GM23338 (cell line): ENCODE measurements around the gene ZFYVE26. TPM values are rescaled to one million over a fixed set of nuclear protein-coding genes. Genes with fewer than 3 reads are reported as not detected.

ENCODE experiments used
- ATAC-seq: fragments of 200-7000 bp; cut with Tn5 transposase; 3 replicates; pipeline ENCODE4 v1.9.1; 2020
- DNase-seq: peaks from one replicate; pipeline ENCODE4 v3.0.0-alpha.2; 2015; ENCODE audit warnings: low spot score
- H2AFZ ChIP-seq: fragments of 200-600 bp; sonication (generic); 2 replicates; pipeline ENCODE4 v1.8.0; 2016; ENCODE audit warnings: antibody characterized with exemption, mild to moderate bottlenecking, moderate library complexity
- H3F3A ChIP-seq: fragments of 200-600 bp; sonication (generic); replicated peaks from 2 replicates; pipeline ENCODE4 v1.8.0; 2017; ENCODE audit warnings: antibody characterized with exemption, mixed run types, low read depth
- H3K27ac ChIP-seq: fragments of 200-600 bp; sonication (generic); 2 replicates; pipeline ENCODE4 v1.6.1; 2016; ENCODE audit warnings: low read depth
- H3K27me3 ChIP-seq: fragments of 200-600 bp; sonication (generic); 2 replicates; pipeline ENCODE4 v1.8.0; 2016; ENCODE audit warnings: mild to moderate bottlenecking, mixed run types, moderate library complexity; ENCODE audit not compliant: insufficient read depth
- H3K36me3 ChIP-seq: fragments of 200-600 bp; sonication (generic); 2 replicates; pipeline ENCODE4 v1.8.0; 2016; ENCODE audit warnings: mild to moderate bottlenecking; ENCODE audit not compliant: insufficient read depth
- H3K4me1 ChIP-seq: fragments of 200-600 bp; sonication (generic); 2 replicates; pipeline ENCODE4 v1.8.0; 2016; ENCODE audit warnings: mild to moderate bottlenecking, moderate library complexity; ENCODE audit not compliant: insufficient read depth
- H3K4me2 ChIP-seq: fragments of 200-600 bp; sonication (generic); 2 replicates; pipeline ENCODE4 v1.7.1; 2017; ENCODE audit warnings: mixed run types
- H3K4me3 ChIP-seq: fragments of 200-600 bp; sonication (generic); 2 replicates; pipeline ENCODE4 v1.6.1; 2016; ENCODE audit warnings: mixed run types
- H3K79me2 ChIP-seq: fragments of 200-600 bp; sonication (generic); replicated peaks from 2 replicates; pipeline ENCODE4 v1.8.0; 2017; ENCODE audit warnings: mild to moderate bottlenecking; ENCODE audit not compliant: insufficient read depth
- H3K9me2 ChIP-seq: fragments of 200-600 bp; sonication (generic); 2 replicates; pipeline ENCODE4 v1.8.0; 2017; ENCODE audit not compliant: insufficient read depth
- H4K20me1 ChIP-seq: fragments of 200-600 bp; sonication (generic); replicated peaks from 2 replicates; pipeline ENCODE4 v1.8.0; 2017; ENCODE audit warnings: mild to moderate bottlenecking; ENCODE audit not compliant: insufficient read depth
- H3K27ac Mint-ChIP-seq: 2 replicates; pipeline ENCODE4 v1.8.0; 2020; ENCODE audit warnings: inconsistent platforms, mild to moderate bottlenecking, moderate library complexity, mixed read lengths
- H3K27me3 Mint-ChIP-seq: 3 replicates; pipeline ENCODE4 v1.8.0; 2022; ENCODE audit warnings: low read depth, mild to moderate bottlenecking, moderate library complexity, mixed read lengths, inconsistent platforms; ENCODE audit not compliant: insufficient read depth, poor library complexity
- H3K36me3 Mint-ChIP-seq: 3 replicates; pipeline ENCODE4 v1.8.0; 2021; ENCODE audit warnings: low read depth, mild to moderate bottlenecking, inconsistent platforms, moderate library complexity, mixed read lengths
- H3K4me1 Mint-ChIP-seq: 3 replicates; pipeline ENCODE4 v1.8.0; 2020; ENCODE audit warnings: mild to moderate bottlenecking, inconsistent platforms, mixed read lengths
- H3K4me3 Mint-ChIP-seq: 3 replicates; pipeline ENCODE4 v1.8.0; 2021; ENCODE audit warnings: moderate library complexity, mild to moderate bottlenecking, inconsistent platforms, mixed read lengths
- H3K9me3 Mint-ChIP-seq: 3 replicates; pipeline ENCODE4 v1.8.0; 2020; ENCODE audit warnings: moderate library complexity, mild to moderate bottlenecking, inconsistent platforms, mixed read lengths
- CREB1 ChIP-seq: fragments of 250-450 bp; sonication (Bioruptor Pico); IDR thresholded peaks from 2 replicates; pipeline ENCODE4 v1.5.0; 2020; ENCODE audit warnings: low read depth, mild to moderate bottlenecking, moderate library complexity
- CTCF ChIP-seq, 2 experiments: fragments of 200-600 bp in 1 of 2; sonication (generic) in 1 of 2; conservative IDR thresholded peaks; 2 replicates each; pipeline versions ENCODE4 v1.5.1 to v1.6.1; 2016 to 2017; ENCODE audit warnings: antibody characterized with exemption in 2 of 2, low read depth in 2 of 2, mild to moderate bottlenecking in 2 of 2, moderate library complexity in 1 of 2
- EZH2 ChIP-seq: fragments of 200-600 bp; sonication (generic); IDR thresholded peaks from one replicate; pipeline ENCODE4 v1.8.0; 2017; ENCODE audit warnings: antibody characterized with exemption, mild to moderate bottlenecking, low read depth; ENCODE audit not compliant: unreplicated experiment
- JUNB ChIP-seq: IDR thresholded peaks from one replicate; pipeline ENCODE4 v1.6.1; 2016; ENCODE audit warnings: antibody characterized with exemption; ENCODE audit not compliant: unreplicated experiment
- NANOG ChIP-seq: IDR thresholded peaks from 2 replicates; pipeline ENCODE4 v1.6.1; 2016; ENCODE audit warnings: antibody characterized with exemption, borderline replicate concordance
- POLR2AphosphoS5 ChIP-seq: IDR thresholded peaks from 2 replicates; pipeline ENCODE4 v1.6.1; 2016; ENCODE audit warnings: antibody characterized with exemption, low read depth
- ZNF331 ChIP-seq: fragments of 250-450 bp; sonication (Bioruptor Pico); IDR thresholded peaks from 2 replicates; pipeline ENCODE4 v1.5.0; 2020; ENCODE audit warnings: low read depth, mild to moderate bottlenecking, moderate library complexity
- polyA plus RNA-seq: library from polyadenylated mRNA; unstranded; fragments of >200 nt; fragmentation: Nextera tagmentation; extraction: Ambion mirVana; gene quantifications from 2 replicates; pipeline ENCODE4 v1.2.1, GENCODE V29; 2016
- total RNA-seq: library from RNA; depleted of rRNA; stranded (reverse); fragments of >200 nt; shearing (Covaris generic); gene quantifications from 2 replicates; pipeline ENCODE4 v1.2.3, GENCODE V29; 2014
- TF ChIP-seq, protein P1 (sequence below): fragments of 250-450 bp; sonication (Bioruptor Pico); IDR thresholded peaks from 2 replicates; pipeline ENCODE4 v1.5.0; 2020; ENCODE audit warnings: mild to moderate bottlenecking, moderate library complexity

Gene ZFYVE26
- total and polyA plus RNA-seq, 2 experiments from 2014 or later = 5.6 to 36.0 TPM

DNA sequence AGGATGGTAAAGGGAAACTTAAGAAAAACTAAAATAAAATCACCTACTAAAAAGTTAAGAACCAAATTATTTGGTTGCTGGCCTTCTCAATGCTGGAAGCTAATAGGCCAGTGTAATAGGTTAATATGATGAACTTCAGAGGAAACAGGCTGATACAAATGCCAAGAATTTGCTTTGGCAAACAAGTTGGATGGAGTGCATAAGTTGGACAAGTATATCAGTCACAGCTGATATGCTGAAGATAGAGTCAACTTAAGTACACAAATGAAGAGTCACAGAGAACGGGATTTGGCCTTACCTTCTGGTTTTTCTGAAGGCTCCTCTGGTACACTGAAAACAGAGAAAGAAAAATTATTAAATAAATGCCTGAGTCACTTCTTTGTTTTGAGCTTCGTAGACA, 48.2 kb downstream of the ZFYVE26 start (continued):
- TF ChIP-seq, protein P1, sequence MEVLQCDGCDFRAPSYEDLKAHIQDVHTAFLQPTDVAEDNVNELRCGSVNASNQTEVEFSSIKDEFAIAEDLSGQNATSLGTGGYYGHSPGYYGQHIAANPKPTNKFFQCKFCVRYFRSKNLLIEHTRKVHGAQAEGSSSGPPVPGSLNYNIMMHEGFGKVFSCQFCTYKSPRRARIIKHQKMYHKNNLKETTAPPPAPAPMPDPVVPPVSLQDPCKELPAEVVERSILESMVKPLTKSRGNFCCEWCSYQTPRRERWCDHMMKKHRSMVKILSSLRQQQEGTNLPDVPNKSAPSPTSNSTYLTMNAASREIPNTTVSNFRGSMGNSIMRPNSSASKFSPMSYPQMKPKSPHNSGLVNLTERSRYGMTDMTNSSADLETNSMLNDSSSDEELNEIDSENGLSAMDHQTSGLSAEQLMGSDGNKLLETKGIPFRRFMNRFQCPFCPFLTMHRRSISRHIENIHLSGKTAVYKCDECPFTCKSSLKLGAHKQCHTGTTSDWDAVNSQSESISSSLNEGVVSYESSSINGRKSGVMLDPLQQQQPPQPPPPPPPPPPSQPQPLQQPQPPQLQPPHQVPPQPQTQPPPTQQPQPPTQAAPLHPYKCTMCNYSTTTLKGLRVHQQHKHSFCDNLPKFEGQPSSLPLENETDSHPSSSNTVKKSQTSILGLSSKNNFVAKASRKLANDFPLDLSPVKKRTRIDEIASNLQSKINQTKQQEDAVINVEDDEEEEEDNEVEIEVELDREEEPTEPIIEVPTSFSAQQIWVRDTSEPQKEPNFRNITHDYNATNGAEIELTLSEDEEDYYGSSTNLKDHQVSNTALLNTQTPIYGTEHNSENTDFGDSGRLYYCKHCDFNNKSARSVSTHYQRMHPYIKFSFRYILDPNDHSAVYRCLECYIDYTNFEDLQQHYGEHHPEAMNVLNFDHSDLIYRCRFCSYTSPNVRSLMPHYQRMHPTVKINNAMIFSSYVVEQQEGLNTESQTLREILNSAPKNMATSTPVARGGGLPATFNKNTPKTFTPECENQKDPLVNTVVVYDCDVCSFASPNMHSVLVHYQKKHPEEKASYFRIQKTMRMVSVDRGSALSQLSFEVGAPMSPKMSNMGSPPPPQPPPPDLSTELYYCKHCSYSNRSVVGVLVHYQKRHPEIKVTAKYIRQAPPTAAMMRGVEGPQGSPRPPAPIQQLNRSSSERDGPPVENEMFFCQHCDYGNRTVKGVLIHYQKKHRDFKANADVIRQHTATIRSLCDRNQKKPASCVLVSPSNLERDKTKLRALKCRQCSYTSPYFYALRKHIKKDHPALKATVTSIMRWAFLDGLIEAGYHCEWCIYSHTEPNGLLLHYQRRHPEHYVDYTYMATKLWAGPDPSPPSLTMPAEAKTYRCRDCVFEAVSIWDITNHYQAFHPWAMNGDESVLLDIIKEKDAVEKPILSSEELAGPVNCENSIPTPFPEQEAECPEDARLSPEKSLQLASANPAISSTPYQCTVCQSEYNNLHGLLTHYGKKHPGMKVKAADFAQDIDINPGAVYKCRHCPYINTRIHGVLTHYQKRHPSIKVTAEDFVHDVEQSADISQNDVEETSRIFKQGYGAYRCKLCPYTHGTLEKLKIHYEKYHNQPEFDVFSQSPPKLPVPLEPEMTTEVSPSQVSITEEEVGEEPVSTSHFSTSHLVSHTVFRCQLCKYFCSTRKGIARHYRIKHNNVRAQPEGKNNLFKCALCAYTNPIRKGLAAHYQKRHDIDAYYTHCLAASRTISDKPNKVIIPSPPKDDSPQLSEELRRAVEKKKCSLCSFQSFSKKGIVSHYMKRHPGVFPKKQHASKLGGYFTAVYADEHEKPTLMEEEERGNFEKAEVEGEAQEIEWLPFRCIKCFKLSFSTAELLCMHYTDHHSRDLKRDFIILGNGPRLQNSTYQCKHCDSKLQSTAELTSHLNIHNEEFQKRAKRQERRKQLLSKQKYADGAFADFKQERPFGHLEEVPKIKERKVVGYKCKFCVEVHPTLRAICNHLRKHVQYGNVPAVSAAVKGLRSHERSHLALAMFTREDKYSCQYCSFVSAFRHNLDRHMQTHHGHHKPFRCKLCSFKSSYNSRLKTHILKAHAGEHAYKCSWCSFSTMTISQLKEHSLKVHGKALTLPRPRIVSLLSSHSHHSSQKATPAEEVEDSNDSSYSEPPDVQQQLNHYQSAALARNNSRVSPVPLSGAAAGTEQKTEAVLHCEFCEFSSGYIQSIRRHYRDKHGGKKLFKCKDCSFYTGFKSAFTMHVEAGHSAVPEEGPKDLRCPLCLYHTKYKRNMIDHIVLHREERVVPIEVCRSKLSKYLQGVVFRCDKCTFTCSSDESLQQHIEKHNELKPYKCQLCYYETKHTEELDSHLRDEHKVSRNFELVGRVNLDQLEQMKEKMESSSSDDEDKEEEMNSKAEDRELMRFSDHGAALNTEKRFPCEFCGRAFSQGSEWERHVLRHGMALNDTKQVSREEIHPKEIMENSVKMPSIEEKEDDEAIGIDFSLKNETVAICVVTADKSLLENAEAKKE (CRISPR knock-in tag) = no peak
- no peak for TF ChIP-seq CREB1 (CRISPR knock-in tag)
- no peak for TF ChIP-seq ZNF331 (CRISPR knock-in tag)
- no peak for TF ChIP-seq JUNB

GRCh38 chr14:67766035-67766680, 50.2 kb downstream of the ZFYVE26 start:
- no peaks in the 10 kb centered on the region for H3K9me2 ChIP-seq
- Mint-ChIP-seq H3K27me3 (no peaks in the 10 kb centered on the region), H3K36me3 (peaks cover 49% of the 10 kb centered on the region), H3K27ac (no peak overlapping the region), H3K4me3 (no peak overlapping the region), H3K4me1 (no peaks in the 10 kb centered on the region), H3K9me3 (no peaks in the 10 kb centered on the region)
- H4K20me1 ChIP-seq = no peaks in the 10 kb centered on the region
- H3K27ac ChIP-seq = no peak overlapping the region
- H3K4me2 ChIP-seq = no peak overlapping the region
- no peak overlapping the region for H2AFZ ChIP-seq
- no peak overlapping the region for H3K4me3 ChIP-seq
- H3K79me2 ChIP-seq = no peaks in the 10 kb centered on the region
- ATAC-seq (no peak), DNase-seq (no peak)
- H3F3A ChIP-seq = no peaks in the 10 kb centered on the region
- H3K4me1 ChIP-seq = no peaks in the 10 kb centered on the region
- no peaks in the 10 kb centered on the region for H3K27me3 ChIP-seq
- TF ChIP-seq NANOG = no peak
- TF ChIP-seq POLR2AphosphoS5 = no peak
- TF ChIP-seq CTCF (conservative IDR thresholded peaks at IDR 0.05; ENCODE audit: low read depth in 2 of 2) = peak in 1 of 2 experiments; percentile 8; a peak in 1 of 4 replicates
- no peak for TF ChIP-seq EZH2
- peaks cover 24% of the 10 kb centered on the region for H3K36me3 ChIP-seq
